ENCODE results near the gene SERPINB8. TPM values are rescaled to one million over a fixed set of nuclear protein-coding genes. Genes with fewer than 3 reads are reported as not detected.

Gene SERPINB8
- total RNA-seq, 1 donor from 2014 or later = 23.6 TPM

DNA sequence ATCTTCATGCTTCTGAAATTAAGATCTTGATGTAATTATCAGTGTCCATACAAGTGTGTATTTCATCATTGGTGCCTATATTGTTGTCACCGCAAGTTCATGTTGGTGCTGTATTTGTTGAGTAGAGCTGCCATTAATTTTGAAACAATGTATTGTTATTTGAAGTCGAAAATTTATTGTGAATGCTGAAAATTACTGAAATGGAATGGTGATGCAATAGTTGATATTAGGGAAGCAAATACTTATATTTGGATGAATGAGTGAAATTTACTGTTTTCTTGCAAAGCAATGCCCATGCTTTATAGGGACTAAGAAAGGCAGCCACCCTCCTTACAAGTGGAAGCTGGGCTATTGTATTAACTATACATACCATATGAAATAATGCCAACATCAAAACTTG lies 41.6 kb downstream of the SERPINB8 start:
- H3K27me3 ChIP-seq (ENCODE audit: control insufficient read depth, insufficient read depth, low read length) = no peaks in the 10 kb centered on the region
- no peak for DNase-seq (ENCODE audit: low read depth)
- no peaks in the 10 kb centered on the region for H3K36me3 ChIP-seq (ENCODE audit: control insufficient read depth, insufficient read depth, low read length)
- TF ChIP-seq, protein P1, sequence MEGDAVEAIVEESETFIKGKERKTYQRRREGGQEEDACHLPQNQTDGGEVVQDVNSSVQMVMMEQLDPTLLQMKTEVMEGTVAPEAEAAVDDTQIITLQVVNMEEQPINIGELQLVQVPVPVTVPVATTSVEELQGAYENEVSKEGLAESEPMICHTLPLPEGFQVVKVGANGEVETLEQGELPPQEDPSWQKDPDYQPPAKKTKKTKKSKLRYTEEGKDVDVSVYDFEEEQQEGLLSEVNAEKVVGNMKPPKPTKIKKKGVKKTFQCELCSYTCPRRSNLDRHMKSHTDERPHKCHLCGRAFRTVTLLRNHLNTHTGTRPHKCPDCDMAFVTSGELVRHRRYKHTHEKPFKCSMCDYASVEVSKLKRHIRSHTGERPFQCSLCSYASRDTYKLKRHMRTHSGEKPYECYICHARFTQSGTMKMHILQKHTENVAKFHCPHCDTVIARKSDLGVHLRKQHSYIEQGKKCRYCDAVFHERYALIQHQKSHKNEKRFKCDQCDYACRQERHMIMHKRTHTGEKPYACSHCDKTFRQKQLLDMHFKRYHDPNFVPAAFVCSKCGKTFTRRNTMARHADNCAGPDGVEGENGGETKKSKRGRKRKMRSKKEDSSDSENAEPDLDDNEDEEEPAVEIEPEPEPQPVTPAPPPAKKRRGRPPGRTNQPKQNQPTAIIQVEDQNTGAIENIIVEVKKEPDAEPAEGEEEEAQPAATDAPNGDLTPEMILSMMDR (IDR thresholded peaks at IDR 0.05; ENCODE audit: insufficient read depth, low read length, poor library complexity, severe bottlenecking) = no peak
- H3K4me3 ChIP-seq (ENCODE audit: low read depth, low read length) = no peak overlapping the region

DNA sequence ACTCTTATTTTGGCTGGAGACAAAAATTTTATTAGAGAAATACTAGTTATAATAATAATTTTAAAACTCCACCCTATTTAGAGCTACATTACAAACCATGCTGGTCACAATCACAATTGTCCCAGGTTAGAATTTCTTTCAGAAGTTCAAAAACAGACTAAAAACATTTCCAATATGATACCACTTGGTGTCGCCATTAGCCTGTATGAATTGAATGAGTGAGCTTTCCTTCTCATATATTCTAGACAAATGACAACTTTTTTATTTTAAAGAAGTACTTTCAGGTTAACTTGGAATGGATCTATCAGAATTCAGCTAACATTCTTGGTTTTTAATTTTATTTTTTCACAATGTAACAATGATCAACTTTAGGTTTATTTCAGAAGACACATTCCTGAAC lies 48.0 kb downstream of the SERPINB8 start:
- H3K4me3 ChIP-seq (ENCODE audit: low read depth, low read length) = no peak overlapping the region
- no peak for DNase-seq (ENCODE audit: low read depth)
- TF ChIP-seq, protein P1 (IDR thresholded peaks at IDR 0.05; ENCODE audit: insufficient read depth, low read length, poor library complexity, severe bottlenecking) = peak; percentile 27
- H3K27me3 ChIP-seq (ENCODE audit: control insufficient read depth, insufficient read depth, low read length) = no peaks in the 10 kb centered on the region
- H3K36me3 ChIP-seq (ENCODE audit: control insufficient read depth, insufficient read depth, low read length) = no peaks in the 10 kb centered on the region

DNA sequence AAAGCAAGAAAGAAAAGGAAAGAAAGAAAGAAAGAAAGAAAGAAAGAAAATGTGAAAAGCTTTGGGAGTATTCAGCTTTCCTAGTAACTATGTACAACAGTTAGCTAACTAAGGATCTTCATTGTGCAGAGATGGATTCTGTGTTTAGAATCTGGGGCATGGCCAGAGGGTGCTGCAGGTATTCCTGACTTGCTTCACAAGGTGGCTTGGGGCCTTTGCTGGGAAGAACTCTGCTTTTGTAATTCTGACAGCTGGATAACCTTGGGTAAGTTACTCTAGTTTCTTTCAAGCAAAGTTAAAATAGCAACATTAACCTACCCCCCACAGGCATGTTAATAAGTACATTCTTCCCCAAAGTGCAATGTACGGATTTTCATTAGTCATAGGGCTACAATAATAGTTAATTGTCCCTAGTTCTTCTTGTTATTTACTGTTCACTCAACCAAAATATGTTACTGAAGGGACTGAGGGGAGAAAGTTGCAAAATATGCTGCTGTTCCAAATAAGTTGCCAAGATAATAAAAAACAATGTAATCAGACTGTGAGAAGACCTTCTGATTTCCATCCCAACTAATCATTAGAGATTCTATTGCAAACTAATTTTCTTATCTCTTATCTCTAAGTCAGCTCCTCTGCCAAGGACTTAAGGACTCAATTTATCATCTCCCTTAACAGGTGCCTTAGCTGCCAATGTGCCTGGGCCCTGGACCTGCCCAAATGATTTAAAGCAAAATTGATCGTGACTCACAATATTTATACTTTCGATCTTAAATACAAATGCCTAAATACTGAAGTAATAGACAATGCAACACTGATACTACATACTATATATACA lies 50.3 kb downstream of the SERPINB8 start:
- H3K4me3 ChIP-seq (ENCODE audit: low read depth, low read length) = no peak overlapping the region
- DNase-seq (ENCODE audit: low read depth) = peak; percentile 5

DNA sequence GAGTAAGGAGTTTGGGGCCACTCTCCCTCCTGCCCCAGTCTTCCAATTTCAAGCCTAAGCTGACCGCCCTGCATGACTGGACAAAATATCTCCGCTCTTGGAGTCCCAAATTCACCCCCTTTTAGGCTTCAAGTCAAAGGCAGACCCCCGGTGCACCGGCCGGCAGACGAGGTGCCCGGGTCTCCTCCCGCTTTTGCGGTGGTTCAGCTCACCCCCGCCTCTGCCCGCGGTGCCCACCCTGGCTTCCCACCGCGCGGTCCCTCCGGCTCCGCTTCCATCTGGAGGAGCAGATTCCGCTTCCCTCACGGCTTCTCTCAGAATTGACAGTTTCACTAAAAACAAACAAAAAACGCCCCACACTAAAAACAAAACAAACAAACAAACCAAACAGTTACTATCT lies 56.5 kb downstream of the SERPINB8 start:
- TF ChIP-seq, protein P1 (IDR thresholded peaks at IDR 0.05; ENCODE audit: insufficient read depth, low read length, poor library complexity, severe bottlenecking) = no peak
- H3K36me3 ChIP-seq (ENCODE audit: control insufficient read depth, insufficient read depth, low read length) = no peaks in the 10 kb centered on the region
- H3K4me3 ChIP-seq (ENCODE audit: low read depth, low read length) = no peak overlapping the region
- DNase-seq (ENCODE audit: low read depth) = no peak
- no peaks in the 10 kb centered on the region for H3K27me3 ChIP-seq (ENCODE audit: control insufficient read depth, insufficient read depth, low read length)

More for the DNA sequence above, 50.3 kb downstream of the SERPINB8 start:
- no peaks in the 10 kb centered on the region for H3K27me3 ChIP-seq (ENCODE audit: control insufficient read depth, insufficient read depth, low read length)
- H3K36me3 ChIP-seq (ENCODE audit: control insufficient read depth, insufficient read depth, low read length) = no peaks in the 10 kb centered on the region
- TF ChIP-seq, protein P1 (IDR thresholded peaks at IDR 0.05; ENCODE audit: insufficient read depth, low read length, poor library complexity, severe bottlenecking) = no peak

DNA sequence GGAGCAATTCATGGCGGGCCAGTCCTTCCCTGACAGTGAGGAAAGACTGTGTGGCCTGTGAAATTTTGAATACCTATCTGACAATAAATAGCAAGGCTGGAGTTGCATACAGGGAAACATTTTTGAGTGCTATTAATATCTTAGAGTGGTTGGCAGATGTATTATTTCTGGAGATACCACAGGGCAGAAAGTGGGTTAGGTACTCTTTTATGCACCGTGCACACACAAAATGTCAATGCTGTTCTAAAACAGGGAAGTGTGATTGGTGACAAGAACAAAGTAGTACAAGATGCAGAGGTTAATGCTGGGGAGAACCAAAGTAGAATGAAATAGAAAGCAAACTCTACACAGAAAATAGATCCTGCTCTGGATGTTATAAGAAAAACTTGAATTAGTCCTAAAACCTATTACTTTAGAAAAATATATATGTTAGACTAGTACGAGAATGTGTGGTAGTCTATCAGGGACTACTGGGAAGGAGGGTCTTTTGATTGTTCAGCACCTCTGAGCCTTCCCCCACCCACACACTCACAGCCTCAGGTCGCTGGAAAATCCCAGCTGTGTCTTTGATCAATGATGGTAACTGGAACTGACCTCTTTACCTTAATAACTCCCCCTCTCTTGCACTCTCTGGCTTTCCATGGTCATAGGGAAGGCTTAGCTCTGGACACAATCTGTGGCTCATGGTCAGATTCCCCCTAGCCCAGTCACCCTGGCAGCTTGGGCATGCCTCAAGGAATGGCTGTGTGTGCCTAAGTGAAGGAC lies 58.2 kb downstream of the SERPINB8 start:
- DNase-seq (ENCODE audit: low read depth) = no peak
- TF ChIP-seq, protein P1 (IDR thresholded peaks at IDR 0.05; ENCODE audit: insufficient read depth, low read length, poor library complexity, severe bottlenecking) = no peak

More for the DNA sequence above, 58.2 kb downstream of the SERPINB8 start:
- H3K4me3 ChIP-seq (ENCODE audit: low read depth, low read length) = no peak overlapping the region
- no peaks in the 10 kb centered on the region for H3K27me3 ChIP-seq (ENCODE audit: control insufficient read depth, insufficient read depth, low read length)
- H3K36me3 ChIP-seq (ENCODE audit: control insufficient read depth, insufficient read depth, low read length) = no peaks in the 10 kb centered on the region

Measured in kidney epithelial cell (primary cell).